ENCODE data around the gene MMP14.
"Not testable (repeated sequence)": the region's sequence is repeated elsewhere in the genome, so short reads cannot be mapped to it uniquely, and the experiment has no call there.

Gene MMP14

GRCh38 chr14:22860377-22860776 is 24.0 kb downstream of the MMP14 start:
- DNase-seq (ENCODE audit: low read depth, low spot score): not testable (repeated sequence)

GRCh38 chr14:22861651-22862050 is 25.3 kb downstream of the MMP14 start:
- DNase-seq (ENCODE audit: low read depth, low spot score): no peak

GRCh38 chr14:22864979-22865378 is 28.6 kb downstream of the MMP14 start:
- DNase-seq (ENCODE audit: low read depth, low spot score): no peak

- no peak for DNase-seq (ENCODE audit: low read depth, low spot score)
Measured at GRCh38 chr14:22865424-22866405, 29.3 kb downstream of the MMP14 start.

GRCh38 chr14:22866874-22867273 is 30.5 kb downstream of the MMP14 start:
- DNase-seq (ENCODE audit: low read depth, low spot score): no peak

GRCh38 chr14:22870811-22871223 is 34.4 kb downstream of the MMP14 start:
- no peak for DNase-seq (ENCODE audit: low read depth, low spot score)

GRCh38 chr14:22871224-22872032 is 35.0 kb downstream of the MMP14 start, which contains the start of gene LRP10:
TSS of gene LRP10 (plus strand) at chr14:22871740. CDS start at chr14:22872304, 564 bp downstream.
- peak; percentile 93 for DNase-seq (ENCODE audit: low read depth, low spot score)

- peak; percentile 94 for DNase-seq (ENCODE audit: low read depth, low spot score)
Measured at GRCh38 chr14:22872033-22872832, 35.8 kb downstream of the MMP14 start.

- DNase-seq (ENCODE audit: low read depth, low spot score): no peak
Measured at GRCh38 chr14:22872833-22873520, 36.6 kb downstream of the MMP14 start.

GRCh38 chr14:22875003-22875747 is 38.8 kb downstream of the MMP14 start:
- no peak for DNase-seq (ENCODE audit: low read depth, low spot score)

- no peak for DNase-seq (ENCODE audit: low read depth, low spot score)
Measured at GRCh38 chr14:22875748-22876319, 39.4 kb downstream of the MMP14 start.

GRCh38 chr14:22877000-22877501 is 40.7 kb downstream of the MMP14 start:
- DNase-seq (ENCODE audit: low read depth, low spot score): no peak

GRCh38 chr14:22878271-22879246 is 42.2 kb downstream of the MMP14 start:
- DNase-seq (ENCODE audit: low read depth, low spot score): no peak

GRCh38 chr14:22882064-22882463 is 45.7 kb downstream of the MMP14 start:
- DNase-seq (ENCODE audit: low read depth, low spot score): no peak

- peak; percentile 82 for DNase-seq (ENCODE audit: low read depth, low spot score)
Measured at GRCh38 chr14:22882529-22883172, 46.3 kb downstream of the MMP14 start.

- no peak for DNase-seq (ENCODE audit: low read depth, low spot score)
Measured at GRCh38 chr14:22883173-22883976, 47.0 kb downstream of the MMP14 start, which contains the start of gene REM2. TSS of gene REM2 (plus strand) at chr14:22883222. CDS start at chr14:22883288, 66 bp downstream.
